LNCAP (cell line): ENCODE measurements around the gene EPB41L1.

Experiments
- TF ChIP-seq, protein P1 (sequence below): fragments of 450-650 bp; IDR thresholded peaks from 2 replicates; pipeline ENCODE4 v1.5.1; 2017; ENCODE audit warnings: mild to moderate bottlenecking

The EPB41L1 gene

DNA sequence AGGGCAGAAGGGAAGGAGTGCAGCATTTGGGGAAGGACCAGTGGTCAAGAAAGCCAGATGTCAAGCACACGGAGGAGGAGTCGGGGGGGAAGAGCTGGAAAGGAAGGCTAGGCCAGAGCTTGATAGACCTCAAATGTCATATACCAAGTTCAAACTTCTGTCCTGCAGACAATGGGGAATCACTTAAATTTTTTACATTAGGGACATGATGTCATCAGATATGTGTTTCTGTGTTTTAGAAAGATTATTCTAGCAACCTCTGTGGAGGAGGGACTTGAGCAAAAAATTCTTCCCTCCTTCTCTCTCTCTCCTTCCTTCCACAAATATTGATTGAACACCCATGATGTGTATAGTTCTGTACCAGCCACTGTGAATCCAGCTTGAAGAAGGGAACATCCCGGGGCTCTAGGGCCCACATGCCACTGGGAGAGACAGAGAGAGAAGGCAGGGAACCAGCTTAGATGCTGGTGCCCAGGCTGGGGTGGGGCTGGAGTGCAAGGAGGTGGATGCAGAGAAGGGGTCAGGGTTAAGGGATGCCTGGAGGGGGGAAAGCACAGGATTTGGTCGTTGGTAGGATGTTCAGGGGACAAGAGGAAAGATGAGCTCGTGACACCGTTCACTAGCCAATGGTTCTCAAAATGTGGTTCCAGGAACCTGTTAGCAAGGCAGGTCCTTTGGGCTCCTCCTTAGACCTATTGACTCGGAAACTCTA lies 61.9 kb downstream of the EPB41L1 start:
- TF ChIP-seq, protein P1, sequence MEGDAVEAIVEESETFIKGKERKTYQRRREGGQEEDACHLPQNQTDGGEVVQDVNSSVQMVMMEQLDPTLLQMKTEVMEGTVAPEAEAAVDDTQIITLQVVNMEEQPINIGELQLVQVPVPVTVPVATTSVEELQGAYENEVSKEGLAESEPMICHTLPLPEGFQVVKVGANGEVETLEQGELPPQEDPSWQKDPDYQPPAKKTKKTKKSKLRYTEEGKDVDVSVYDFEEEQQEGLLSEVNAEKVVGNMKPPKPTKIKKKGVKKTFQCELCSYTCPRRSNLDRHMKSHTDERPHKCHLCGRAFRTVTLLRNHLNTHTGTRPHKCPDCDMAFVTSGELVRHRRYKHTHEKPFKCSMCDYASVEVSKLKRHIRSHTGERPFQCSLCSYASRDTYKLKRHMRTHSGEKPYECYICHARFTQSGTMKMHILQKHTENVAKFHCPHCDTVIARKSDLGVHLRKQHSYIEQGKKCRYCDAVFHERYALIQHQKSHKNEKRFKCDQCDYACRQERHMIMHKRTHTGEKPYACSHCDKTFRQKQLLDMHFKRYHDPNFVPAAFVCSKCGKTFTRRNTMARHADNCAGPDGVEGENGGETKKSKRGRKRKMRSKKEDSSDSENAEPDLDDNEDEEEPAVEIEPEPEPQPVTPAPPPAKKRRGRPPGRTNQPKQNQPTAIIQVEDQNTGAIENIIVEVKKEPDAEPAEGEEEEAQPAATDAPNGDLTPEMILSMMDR = no peak

DNA sequence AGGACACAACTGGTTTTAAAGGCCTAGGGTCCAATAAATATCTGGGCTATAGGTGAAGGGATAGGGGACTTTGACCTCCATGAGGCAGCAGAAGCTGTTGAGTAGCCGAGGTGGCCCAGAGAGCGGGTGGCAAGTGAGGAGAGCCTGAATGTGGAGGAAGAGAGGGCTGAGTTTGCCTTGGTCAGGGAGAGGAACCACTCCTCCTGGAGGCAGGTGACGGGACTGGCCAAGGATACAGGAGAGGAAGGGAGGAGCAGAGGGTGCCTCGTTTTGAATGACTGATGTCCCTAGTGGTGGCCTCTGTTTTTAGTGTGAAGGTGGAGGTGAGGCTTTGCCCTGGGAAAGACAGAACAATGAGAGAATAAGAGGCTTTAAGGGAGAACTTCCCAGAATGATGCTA lies 62.7 kb downstream of the EPB41L1 start:
- TF ChIP-seq, protein P1 = no peak

DNA sequence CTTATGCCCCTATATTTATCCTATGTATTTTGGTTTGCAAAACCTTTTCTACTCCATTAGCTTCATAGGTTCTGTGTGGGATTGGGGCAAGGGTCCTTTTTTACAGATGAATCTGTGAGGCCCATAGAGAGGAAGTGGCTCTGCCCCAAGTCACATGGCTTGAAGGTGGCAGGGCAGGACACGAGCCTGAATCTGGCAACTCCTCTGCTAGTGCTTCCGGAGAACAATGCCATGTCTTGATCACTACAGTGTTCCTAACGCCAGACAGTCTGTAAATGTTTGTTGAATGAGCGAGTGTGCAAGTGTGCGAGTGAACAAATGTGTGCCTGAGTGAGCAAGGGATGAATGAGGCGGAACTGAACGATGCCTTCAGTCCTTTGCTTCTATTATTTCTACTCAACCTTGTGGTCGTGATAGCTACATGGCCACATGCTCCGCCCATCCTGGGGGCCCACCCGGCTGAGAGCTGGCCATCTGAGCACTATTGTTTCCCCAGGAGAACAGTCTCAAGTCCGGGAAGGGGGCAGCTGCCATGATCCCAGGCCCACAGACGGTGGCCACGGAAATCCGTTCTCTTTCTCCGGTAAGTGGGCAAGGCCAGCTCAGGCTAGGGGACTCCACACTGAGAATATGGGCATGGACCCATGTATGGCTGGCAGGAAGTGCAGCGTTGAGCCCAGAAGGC lies 64.0 kb downstream of the EPB41L1 start:
- TF ChIP-seq, protein P1 = no peak

DNA sequence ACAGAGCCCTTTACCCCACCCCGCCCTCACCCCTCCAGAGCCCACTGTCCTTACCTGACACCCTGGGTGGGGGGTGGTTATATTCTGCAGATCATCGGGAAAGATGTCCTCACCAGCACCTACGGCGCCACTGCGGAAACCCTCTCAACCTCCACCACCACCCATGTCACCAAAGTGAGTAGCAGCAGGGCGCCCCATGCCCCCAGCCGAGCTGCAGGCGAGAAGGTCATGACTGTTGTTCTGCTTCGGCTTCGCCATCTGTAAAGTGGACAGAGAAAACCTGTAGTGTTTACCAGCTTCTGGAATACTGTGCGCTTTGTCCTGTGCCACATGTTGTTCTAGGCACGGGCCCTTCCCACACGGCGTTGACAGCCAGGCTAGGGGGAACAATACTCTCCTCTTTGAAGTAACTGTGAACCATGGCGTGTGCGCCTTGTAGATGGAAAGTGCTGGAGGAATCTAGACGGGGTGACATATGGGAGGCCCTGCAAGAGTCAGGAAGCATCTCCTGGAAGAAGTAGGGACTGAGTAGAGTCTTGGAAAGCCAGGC lies 65.2 kb downstream of the EPB41L1 start:
- TF ChIP-seq, protein P1 = no peak

DNA sequence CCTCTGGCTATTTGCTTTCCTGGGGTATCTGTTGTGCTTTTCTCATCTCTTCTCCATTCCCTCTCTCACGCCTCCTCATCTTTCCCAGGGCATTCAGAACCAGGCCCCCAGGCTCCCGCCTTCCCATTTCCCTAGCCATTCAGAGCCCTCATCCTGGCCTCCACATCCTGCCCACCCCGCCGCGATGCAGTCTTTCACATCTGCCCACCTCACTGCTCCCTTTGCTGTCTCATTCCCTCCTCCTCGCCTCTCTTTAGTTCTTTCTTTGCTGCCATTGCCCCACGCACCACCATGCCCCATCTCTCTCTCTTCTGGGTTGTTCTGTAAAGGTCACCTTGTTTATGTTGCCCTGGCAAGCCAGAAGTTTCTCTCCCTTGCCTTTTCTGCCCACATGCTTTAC lies 71.1 kb downstream of the EPB41L1 start:
- TF ChIP-seq, protein P1 = no peak

DNA sequence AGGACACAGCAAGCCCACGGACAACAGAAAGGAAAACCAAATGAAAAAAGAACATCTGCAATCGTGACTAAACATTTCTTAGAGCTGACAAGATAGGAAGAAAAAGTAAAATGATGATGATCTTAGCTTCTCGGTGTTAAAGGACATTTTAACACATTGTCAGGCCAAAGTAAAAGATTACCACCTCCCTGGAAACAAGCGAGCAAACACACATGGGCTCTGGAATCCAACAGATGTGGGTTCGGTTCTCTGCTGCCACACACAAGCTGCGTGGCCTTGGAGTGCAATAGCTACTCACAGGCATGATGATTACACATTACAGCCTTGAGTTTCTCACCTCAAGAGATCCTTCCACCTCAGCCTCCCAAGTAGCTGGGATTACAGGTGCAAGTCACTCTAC lies 74.2 kb downstream of the EPB41L1 start:
- TF ChIP-seq, protein P1 = no peak

DNA sequence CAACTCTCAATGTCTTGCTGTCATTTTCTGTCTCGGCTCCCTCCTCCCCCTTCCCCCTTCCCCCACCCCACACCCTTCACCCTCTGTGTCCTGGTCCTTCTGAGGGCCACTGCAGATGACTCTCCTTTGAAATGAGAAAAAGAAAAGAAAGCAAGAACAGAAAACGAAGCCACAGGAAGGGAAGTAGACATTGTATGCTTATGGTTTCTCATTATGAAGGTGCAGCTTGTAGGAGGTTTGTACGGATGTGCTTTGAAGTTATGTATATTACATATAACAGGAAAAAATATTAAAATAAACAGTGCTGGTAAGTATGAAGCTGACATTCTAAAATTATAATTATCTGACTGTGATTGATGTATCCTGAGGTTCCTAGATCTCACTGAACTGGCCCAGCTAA lies 75.5 kb downstream of the EPB41L1 start:
- TF ChIP-seq, protein P1 = no peak
